PFSK-1 (cell line): ENCODE data around the gene LLPH.

Experiments used
- POLR2AphosphoS5 ChIP-seq: IDR thresholded peaks from 2 replicates; pipeline ENCODE4 v1.6.1; 2012; ENCODE audit warnings: low read depth, mild to moderate bottlenecking, control low read depth, low read length, moderate library complexity
- TF ChIP-seq, protein P1 (sequence below), 2 experiments: IDR thresholded peaks; 2 replicates each; pipeline versions ENCODE4 v1.6.1 to v1.8.0; 2011 to 2012; ENCODE audit warnings: low read depth in 2 of 2, low read length in 2 of 2, control low read depth in 1 of 2, inconsistent platforms in 1 of 2, mild to moderate bottlenecking in 1 of 2, moderate library complexity in 1 of 2; ENCODE audit not compliant: insufficient read depth in 1 of 2

GRCh38 chr12:66074561-66074960 is 56.0 kb downstream of the LLPH start:
- TF ChIP-seq, protein P1, sequence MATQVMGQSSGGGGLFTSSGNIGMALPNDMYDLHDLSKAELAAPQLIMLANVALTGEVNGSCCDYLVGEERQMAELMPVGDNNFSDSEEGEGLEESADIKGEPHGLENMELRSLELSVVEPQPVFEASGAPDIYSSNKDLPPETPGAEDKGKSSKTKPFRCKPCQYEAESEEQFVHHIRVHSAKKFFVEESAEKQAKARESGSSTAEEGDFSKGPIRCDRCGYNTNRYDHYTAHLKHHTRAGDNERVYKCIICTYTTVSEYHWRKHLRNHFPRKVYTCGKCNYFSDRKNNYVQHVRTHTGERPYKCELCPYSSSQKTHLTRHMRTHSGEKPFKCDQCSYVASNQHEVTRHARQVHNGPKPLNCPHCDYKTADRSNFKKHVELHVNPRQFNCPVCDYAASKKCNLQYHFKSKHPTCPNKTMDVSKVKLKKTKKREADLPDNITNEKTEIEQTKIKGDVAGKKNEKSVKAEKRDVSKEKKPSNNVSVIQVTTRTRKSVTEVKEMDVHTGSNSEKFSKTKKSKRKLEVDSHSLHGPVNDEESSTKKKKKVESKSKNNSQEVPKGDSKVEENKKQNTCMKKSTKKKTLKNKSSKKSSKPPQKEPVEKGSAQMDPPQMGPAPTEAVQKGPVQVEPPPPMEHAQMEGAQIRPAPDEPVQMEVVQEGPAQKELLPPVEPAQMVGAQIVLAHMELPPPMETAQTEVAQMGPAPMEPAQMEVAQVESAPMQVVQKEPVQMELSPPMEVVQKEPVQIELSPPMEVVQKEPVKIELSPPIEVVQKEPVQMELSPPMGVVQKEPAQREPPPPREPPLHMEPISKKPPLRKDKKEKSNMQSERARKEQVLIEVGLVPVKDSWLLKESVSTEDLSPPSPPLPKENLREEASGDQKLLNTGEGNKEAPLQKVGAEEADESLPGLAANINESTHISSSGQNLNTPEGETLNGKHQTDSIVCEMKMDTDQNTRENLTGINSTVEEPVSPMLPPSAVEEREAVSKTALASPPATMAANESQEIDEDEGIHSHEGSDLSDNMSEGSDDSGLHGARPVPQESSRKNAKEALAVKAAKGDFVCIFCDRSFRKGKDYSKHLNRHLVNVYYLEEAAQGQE (IDR thresholded peaks at IDR 0.05; ENCODE audit: insufficient read depth in 1 of 2, low read depth in 2 of 2, low read length in 2 of 2) = no peak
- no peak for TF ChIP-seq POLR2AphosphoS5
